ENCODE data around the gene ARSG.

ARSG gene

GRCh38 chr17:68462381-68463210 lies 171.3 kb downstream of the ARSG start (continued):
- TF ChIP-seq AEBP2 (tag by site-specific recombination; IDR thresholded peaks at IDR 0.05; ENCODE audit: borderline replicate concordance) (no peak), OSR2 (tag by site-specific recombination; IDR thresholded peaks at IDR 0.05) (no peak), ZNF302 (tag by site-specific recombination; IDR thresholded peaks at IDR 0.05; ENCODE audit: low read depth) (no peak), ZFHX2 (tag by site-specific recombination; conservative IDR thresholded peaks at IDR 0.05) (no peak), ZNF155 (tag by site-specific recombination; IDR thresholded peaks at IDR 0.05) (no peak), PRDM2 (tag by site-specific recombination; IDR thresholded peaks at IDR 0.05; ENCODE audit: borderline replicate concordance) (no peak), ZNF433 (tag by site-specific recombination; IDR thresholded peaks at IDR 0.05; ENCODE audit: low read depth) (no peak), ZNF19 (tag by site-specific recombination; IDR thresholded peaks at IDR 0.05; ENCODE audit: low read depth) (no peak), ZNF416 (tag by site-specific recombination; IDR thresholded peaks at IDR 0.05) (no peak), CTCF (tag by site-specific recombination; IDR thresholded peaks at IDR 0.05) (peak; percentile 74), GLIS1 (tag by site-specific recombination; IDR thresholded peaks at IDR 0.05) (no peak)

- ChIA-PET CTCF (interaction anchor here (0.5 to 5.1 kb wide), 25 partner anchors 8 to 654 kb away, joined by 3 to 30 read pairs (median 3); no protein-coding TSS in a partner anchor), POLR2A (no interaction called here)
- no peak overlapping the region for H3K4me3 ChIP-seq (ENCODE audit: low read depth, low read length)
- H3K36me3 ChIP-seq (ENCODE audit: control insufficient read depth in 2 of 2, insufficient read depth in 1 of 2, low read length in 2 of 2), result no peaks in the 10 kb centered on the region
- no peaks in the 10 kb centered on the region; the same call in 1 of the 2 replicates for H3K4me1 ChIP-seq (ENCODE audit: control insufficient read depth, insufficient read depth, low read length)
- no peak overlapping the region for H3K27ac ChIP-seq (ENCODE audit: extremely low read depth, low read depth, low read length)
- no peaks in the 10 kb centered on the region for H3K9me3 ChIP-seq (ENCODE audit: control insufficient read depth, insufficient read depth, low read depth, low read length)
- TF ChIP-seq ZNF274 (IDR thresholded peaks at IDR 0.05; ENCODE audit: low read length) (no peak), ZNF274 (tag by site-specific recombination; IDR thresholded peaks at IDR 0.05; ENCODE audit: borderline replicate concordance) (no peak), ZNF335 (tag by site-specific recombination; conservative IDR thresholded peaks at IDR 0.05) (0 out of 2 replicates have a peak, but pooled peaks have one; percentile 34), ZNF24 (tag by site-specific recombination; IDR thresholded peaks at IDR 0.05) (0 out of 2 replicates have a peak, but pooled peaks have one; percentile 28), ZNF518A (tag by site-specific recombination; conservative IDR thresholded peaks at IDR 0.05; ENCODE audit: low read depth) (no peak), YY1 (tag by site-specific recombination; IDR thresholded peaks at IDR 0.05) (no peak), ZNF19 (tag by site-specific recombination; IDR thresholded peaks at IDR 0.05; ENCODE audit: low read depth) (no peak), ZNF621 (tag by site-specific recombination; IDR thresholded peaks at IDR 0.05) (no peak), SCRT2 (tag by site-specific recombination; IDR thresholded peaks at IDR 0.05) (no peak)
These were observed 172.1 kb downstream of the ARSG start for GRCh38 chr17:68463211-68464019.
